GM23338 (cell line): ENCODE measurements around the gene CHN2. TPM values are rescaled to one million over a fixed set of nuclear protein-coding genes. Genes with fewer than 3 reads are reported as not detected.

Experiments
- ATAC-seq: fragments of 200-7000 bp; cut with Tn5 transposase; 3 replicates; pipeline ENCODE4 v1.9.1; 2020
- DNase-seq: peaks from one replicate; pipeline ENCODE4 v3.0.0-alpha.2; 2015; ENCODE audit warnings: low spot score
- H2AFZ ChIP-seq: fragments of 200-600 bp; sonication (generic); 2 replicates; pipeline ENCODE4 v1.8.0; 2016; ENCODE audit warnings: antibody characterized with exemption, mild to moderate bottlenecking, moderate library complexity
- H3F3A ChIP-seq: fragments of 200-600 bp; sonication (generic); replicated peaks from 2 replicates; pipeline ENCODE4 v1.8.0; 2017; ENCODE audit warnings: antibody characterized with exemption, mixed run types, low read depth
- H3K27ac ChIP-seq: fragments of 200-600 bp; sonication (generic); 2 replicates; pipeline ENCODE4 v1.6.1; 2016; ENCODE audit warnings: low read depth
- H3K27me3 ChIP-seq: fragments of 200-600 bp; sonication (generic); 2 replicates; pipeline ENCODE4 v1.8.0; 2016; ENCODE audit warnings: mild to moderate bottlenecking, mixed run types, moderate library complexity; ENCODE audit not compliant: insufficient read depth
- H3K36me3 ChIP-seq: fragments of 200-600 bp; sonication (generic); 2 replicates; pipeline ENCODE4 v1.8.0; 2016; ENCODE audit warnings: mild to moderate bottlenecking; ENCODE audit not compliant: insufficient read depth
- H3K4me1 ChIP-seq: fragments of 200-600 bp; sonication (generic); 2 replicates; pipeline ENCODE4 v1.8.0; 2016; ENCODE audit warnings: mild to moderate bottlenecking, moderate library complexity; ENCODE audit not compliant: insufficient read depth
- H3K4me2 ChIP-seq: fragments of 200-600 bp; sonication (generic); 2 replicates; pipeline ENCODE4 v1.7.1; 2017; ENCODE audit warnings: mixed run types
- H3K4me3 ChIP-seq: fragments of 200-600 bp; sonication (generic); 2 replicates; pipeline ENCODE4 v1.6.1; 2016; ENCODE audit warnings: mixed run types
- H3K79me2 ChIP-seq: fragments of 200-600 bp; sonication (generic); replicated peaks from 2 replicates; pipeline ENCODE4 v1.8.0; 2017; ENCODE audit warnings: mild to moderate bottlenecking; ENCODE audit not compliant: insufficient read depth
- H3K9me2 ChIP-seq: fragments of 200-600 bp; sonication (generic); 2 replicates; pipeline ENCODE4 v1.8.0; 2017; ENCODE audit not compliant: insufficient read depth
- H4K20me1 ChIP-seq: fragments of 200-600 bp; sonication (generic); replicated peaks from 2 replicates; pipeline ENCODE4 v1.8.0; 2017; ENCODE audit warnings: mild to moderate bottlenecking; ENCODE audit not compliant: insufficient read depth
- H3K27ac Mint-ChIP-seq: 2 replicates; pipeline ENCODE4 v1.8.0; 2020; ENCODE audit warnings: inconsistent platforms, mild to moderate bottlenecking, moderate library complexity, mixed read lengths
- H3K27me3 Mint-ChIP-seq: 3 replicates; pipeline ENCODE4 v1.8.0; 2022; ENCODE audit warnings: low read depth, mild to moderate bottlenecking, moderate library complexity, mixed read lengths, inconsistent platforms; ENCODE audit not compliant: insufficient read depth, poor library complexity
- H3K36me3 Mint-ChIP-seq: 3 replicates; pipeline ENCODE4 v1.8.0; 2021; ENCODE audit warnings: low read depth, mild to moderate bottlenecking, inconsistent platforms, moderate library complexity, mixed read lengths
- H3K4me1 Mint-ChIP-seq: 3 replicates; pipeline ENCODE4 v1.8.0; 2020; ENCODE audit warnings: mild to moderate bottlenecking, inconsistent platforms, mixed read lengths
- H3K4me3 Mint-ChIP-seq: 3 replicates; pipeline ENCODE4 v1.8.0; 2021; ENCODE audit warnings: moderate library complexity, mild to moderate bottlenecking, inconsistent platforms, mixed read lengths
- H3K9me3 Mint-ChIP-seq: 3 replicates; pipeline ENCODE4 v1.8.0; 2020; ENCODE audit warnings: moderate library complexity, mild to moderate bottlenecking, inconsistent platforms, mixed read lengths
- CREB1 ChIP-seq: fragments of 250-450 bp; sonication (Bioruptor Pico); IDR thresholded peaks from 2 replicates; pipeline ENCODE4 v1.5.0; 2020; ENCODE audit warnings: low read depth, mild to moderate bottlenecking, moderate library complexity
- EZH2 ChIP-seq: fragments of 200-600 bp; sonication (generic); IDR thresholded peaks from one replicate; pipeline ENCODE4 v1.8.0; 2017; ENCODE audit warnings: antibody characterized with exemption, mild to moderate bottlenecking, low read depth; ENCODE audit not compliant: unreplicated experiment
- EZH2phosphoT487 ChIP-seq: fragments of 200-600 bp; sonication (generic); IDR thresholded peaks from one replicate; pipeline ENCODE4 v1.8.1; 2018; ENCODE audit warnings: antibody characterized with exemption; ENCODE audit not compliant: unreplicated experiment
- JUNB ChIP-seq: IDR thresholded peaks from one replicate; pipeline ENCODE4 v1.6.1; 2016; ENCODE audit warnings: antibody characterized with exemption; ENCODE audit not compliant: unreplicated experiment
- NANOG ChIP-seq: IDR thresholded peaks from 2 replicates; pipeline ENCODE4 v1.6.1; 2016; ENCODE audit warnings: antibody characterized with exemption, borderline replicate concordance
- POLR2AphosphoS5 ChIP-seq: IDR thresholded peaks from 2 replicates; pipeline ENCODE4 v1.6.1; 2016; ENCODE audit warnings: antibody characterized with exemption, low read depth
- STAT1 ChIP-seq: IDR thresholded peaks from one replicate; pipeline ENCODE4 v1.6.1; 2016; ENCODE audit warnings: antibody characterized with exemption; ENCODE audit not compliant: unreplicated experiment
- ZNF114 ChIP-seq: fragments of 250-450 bp; sonication (Bioruptor Pico); IDR thresholded peaks from 2 replicates; pipeline ENCODE4 v1.5.0; 2020; ENCODE audit warnings: mild to moderate bottlenecking, moderate library complexity
- ZNF331 ChIP-seq: fragments of 250-450 bp; sonication (Bioruptor Pico); IDR thresholded peaks from 2 replicates; pipeline ENCODE4 v1.5.0; 2020; ENCODE audit warnings: low read depth, mild to moderate bottlenecking, moderate library complexity
- polyA plus RNA-seq: library from polyadenylated mRNA; unstranded; fragments of >200 nt; fragmentation: Nextera tagmentation; extraction: Ambion mirVana; gene quantifications from 2 replicates; pipeline ENCODE4 v1.2.1, GENCODE V29; 2016
- total RNA-seq: library from RNA; depleted of rRNA; stranded (reverse); fragments of >200 nt; shearing (Covaris generic); gene quantifications from 2 replicates; pipeline ENCODE4 v1.2.3, GENCODE V29; 2014
- TF ChIP-seq, protein P1 (sequence below): IDR thresholded peaks from one replicate; pipeline ENCODE4 v1.6.1; 2018; ENCODE audit warnings: antibody characterized with exemption; ENCODE audit not compliant: unreplicated experiment
- TF ChIP-seq, protein P2 (sequence below): fragments of 250-450 bp; sonication (Bioruptor Pico); IDR thresholded peaks from 2 replicates; pipeline ENCODE4 v1.5.0; 2020; ENCODE audit warnings: mild to moderate bottlenecking, moderate library complexity
- TF ChIP-seq, protein P3 (sequence below): IDR thresholded peaks from 2 replicates; pipeline ENCODE4 v1.6.1; 2016; ENCODE audit warnings: antibody characterized with exemption

The CHN2 gene
- total and polyA plus RNA-seq, 2 experiments from 2014 or later: 6.1 to 7.5 TPM

DNA sequence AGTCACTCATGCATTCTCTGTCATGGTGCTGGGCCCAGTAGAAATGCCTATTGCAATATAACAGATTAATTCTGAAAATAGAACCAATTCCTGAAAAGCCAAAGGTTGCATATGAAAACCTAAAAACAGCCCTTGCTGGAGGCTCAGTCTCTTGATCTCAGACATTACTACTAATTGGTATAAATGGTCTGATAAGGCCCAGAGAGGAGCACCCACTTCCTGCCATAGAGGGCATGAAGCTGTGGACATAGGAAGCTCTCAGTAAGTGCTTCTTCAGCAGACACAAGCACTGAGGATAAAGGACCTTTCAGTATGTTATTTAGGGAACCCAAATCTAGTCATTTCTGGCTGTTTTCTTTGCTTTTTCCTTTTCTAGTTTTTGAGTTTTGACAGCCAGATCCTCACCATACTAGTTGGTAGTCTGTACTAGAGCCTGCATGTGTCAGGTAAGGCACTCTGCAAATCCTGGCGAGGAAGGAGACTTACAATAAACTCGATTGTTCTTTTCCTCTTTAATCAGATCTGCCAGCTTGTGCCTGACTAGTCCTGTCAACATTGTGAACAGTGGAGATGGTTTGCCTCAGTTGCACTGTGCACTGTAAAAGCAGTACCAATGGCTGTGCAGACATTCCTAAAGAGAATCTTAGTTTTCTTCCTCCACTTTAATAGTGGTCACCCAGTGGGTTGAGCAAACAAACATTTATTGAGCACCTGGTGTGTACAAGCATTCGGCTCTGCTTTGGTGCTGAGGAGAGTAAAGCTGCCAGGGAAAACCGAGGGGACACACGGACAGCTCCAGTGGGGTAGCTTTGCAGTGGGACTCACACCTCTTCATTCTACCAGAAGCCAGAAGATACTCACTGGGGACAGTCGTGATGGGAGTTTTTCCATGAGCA is 140.9 kb downstream of the CHN2 start:
- no peak overlapping the region for H3K27ac Mint-ChIP-seq
- H3K4me3 Mint-ChIP-seq: no peak overlapping the region
- peaks cover 2% of the 10 kb centered on the region for H3K27me3 Mint-ChIP-seq
- no peak for TF ChIP-seq POLR2AphosphoS5
- no peak for TF ChIP-seq STAT1
- TF ChIP-seq, protein P1, sequence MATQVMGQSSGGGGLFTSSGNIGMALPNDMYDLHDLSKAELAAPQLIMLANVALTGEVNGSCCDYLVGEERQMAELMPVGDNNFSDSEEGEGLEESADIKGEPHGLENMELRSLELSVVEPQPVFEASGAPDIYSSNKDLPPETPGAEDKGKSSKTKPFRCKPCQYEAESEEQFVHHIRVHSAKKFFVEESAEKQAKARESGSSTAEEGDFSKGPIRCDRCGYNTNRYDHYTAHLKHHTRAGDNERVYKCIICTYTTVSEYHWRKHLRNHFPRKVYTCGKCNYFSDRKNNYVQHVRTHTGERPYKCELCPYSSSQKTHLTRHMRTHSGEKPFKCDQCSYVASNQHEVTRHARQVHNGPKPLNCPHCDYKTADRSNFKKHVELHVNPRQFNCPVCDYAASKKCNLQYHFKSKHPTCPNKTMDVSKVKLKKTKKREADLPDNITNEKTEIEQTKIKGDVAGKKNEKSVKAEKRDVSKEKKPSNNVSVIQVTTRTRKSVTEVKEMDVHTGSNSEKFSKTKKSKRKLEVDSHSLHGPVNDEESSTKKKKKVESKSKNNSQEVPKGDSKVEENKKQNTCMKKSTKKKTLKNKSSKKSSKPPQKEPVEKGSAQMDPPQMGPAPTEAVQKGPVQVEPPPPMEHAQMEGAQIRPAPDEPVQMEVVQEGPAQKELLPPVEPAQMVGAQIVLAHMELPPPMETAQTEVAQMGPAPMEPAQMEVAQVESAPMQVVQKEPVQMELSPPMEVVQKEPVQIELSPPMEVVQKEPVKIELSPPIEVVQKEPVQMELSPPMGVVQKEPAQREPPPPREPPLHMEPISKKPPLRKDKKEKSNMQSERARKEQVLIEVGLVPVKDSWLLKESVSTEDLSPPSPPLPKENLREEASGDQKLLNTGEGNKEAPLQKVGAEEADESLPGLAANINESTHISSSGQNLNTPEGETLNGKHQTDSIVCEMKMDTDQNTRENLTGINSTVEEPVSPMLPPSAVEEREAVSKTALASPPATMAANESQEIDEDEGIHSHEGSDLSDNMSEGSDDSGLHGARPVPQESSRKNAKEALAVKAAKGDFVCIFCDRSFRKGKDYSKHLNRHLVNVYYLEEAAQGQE: no peak
- TF ChIP-seq, protein P2, sequence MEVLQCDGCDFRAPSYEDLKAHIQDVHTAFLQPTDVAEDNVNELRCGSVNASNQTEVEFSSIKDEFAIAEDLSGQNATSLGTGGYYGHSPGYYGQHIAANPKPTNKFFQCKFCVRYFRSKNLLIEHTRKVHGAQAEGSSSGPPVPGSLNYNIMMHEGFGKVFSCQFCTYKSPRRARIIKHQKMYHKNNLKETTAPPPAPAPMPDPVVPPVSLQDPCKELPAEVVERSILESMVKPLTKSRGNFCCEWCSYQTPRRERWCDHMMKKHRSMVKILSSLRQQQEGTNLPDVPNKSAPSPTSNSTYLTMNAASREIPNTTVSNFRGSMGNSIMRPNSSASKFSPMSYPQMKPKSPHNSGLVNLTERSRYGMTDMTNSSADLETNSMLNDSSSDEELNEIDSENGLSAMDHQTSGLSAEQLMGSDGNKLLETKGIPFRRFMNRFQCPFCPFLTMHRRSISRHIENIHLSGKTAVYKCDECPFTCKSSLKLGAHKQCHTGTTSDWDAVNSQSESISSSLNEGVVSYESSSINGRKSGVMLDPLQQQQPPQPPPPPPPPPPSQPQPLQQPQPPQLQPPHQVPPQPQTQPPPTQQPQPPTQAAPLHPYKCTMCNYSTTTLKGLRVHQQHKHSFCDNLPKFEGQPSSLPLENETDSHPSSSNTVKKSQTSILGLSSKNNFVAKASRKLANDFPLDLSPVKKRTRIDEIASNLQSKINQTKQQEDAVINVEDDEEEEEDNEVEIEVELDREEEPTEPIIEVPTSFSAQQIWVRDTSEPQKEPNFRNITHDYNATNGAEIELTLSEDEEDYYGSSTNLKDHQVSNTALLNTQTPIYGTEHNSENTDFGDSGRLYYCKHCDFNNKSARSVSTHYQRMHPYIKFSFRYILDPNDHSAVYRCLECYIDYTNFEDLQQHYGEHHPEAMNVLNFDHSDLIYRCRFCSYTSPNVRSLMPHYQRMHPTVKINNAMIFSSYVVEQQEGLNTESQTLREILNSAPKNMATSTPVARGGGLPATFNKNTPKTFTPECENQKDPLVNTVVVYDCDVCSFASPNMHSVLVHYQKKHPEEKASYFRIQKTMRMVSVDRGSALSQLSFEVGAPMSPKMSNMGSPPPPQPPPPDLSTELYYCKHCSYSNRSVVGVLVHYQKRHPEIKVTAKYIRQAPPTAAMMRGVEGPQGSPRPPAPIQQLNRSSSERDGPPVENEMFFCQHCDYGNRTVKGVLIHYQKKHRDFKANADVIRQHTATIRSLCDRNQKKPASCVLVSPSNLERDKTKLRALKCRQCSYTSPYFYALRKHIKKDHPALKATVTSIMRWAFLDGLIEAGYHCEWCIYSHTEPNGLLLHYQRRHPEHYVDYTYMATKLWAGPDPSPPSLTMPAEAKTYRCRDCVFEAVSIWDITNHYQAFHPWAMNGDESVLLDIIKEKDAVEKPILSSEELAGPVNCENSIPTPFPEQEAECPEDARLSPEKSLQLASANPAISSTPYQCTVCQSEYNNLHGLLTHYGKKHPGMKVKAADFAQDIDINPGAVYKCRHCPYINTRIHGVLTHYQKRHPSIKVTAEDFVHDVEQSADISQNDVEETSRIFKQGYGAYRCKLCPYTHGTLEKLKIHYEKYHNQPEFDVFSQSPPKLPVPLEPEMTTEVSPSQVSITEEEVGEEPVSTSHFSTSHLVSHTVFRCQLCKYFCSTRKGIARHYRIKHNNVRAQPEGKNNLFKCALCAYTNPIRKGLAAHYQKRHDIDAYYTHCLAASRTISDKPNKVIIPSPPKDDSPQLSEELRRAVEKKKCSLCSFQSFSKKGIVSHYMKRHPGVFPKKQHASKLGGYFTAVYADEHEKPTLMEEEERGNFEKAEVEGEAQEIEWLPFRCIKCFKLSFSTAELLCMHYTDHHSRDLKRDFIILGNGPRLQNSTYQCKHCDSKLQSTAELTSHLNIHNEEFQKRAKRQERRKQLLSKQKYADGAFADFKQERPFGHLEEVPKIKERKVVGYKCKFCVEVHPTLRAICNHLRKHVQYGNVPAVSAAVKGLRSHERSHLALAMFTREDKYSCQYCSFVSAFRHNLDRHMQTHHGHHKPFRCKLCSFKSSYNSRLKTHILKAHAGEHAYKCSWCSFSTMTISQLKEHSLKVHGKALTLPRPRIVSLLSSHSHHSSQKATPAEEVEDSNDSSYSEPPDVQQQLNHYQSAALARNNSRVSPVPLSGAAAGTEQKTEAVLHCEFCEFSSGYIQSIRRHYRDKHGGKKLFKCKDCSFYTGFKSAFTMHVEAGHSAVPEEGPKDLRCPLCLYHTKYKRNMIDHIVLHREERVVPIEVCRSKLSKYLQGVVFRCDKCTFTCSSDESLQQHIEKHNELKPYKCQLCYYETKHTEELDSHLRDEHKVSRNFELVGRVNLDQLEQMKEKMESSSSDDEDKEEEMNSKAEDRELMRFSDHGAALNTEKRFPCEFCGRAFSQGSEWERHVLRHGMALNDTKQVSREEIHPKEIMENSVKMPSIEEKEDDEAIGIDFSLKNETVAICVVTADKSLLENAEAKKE (CRISPR knock-in tag): no peak
- no peak for TF ChIP-seq ZNF114
- TF ChIP-seq, protein P3, sequence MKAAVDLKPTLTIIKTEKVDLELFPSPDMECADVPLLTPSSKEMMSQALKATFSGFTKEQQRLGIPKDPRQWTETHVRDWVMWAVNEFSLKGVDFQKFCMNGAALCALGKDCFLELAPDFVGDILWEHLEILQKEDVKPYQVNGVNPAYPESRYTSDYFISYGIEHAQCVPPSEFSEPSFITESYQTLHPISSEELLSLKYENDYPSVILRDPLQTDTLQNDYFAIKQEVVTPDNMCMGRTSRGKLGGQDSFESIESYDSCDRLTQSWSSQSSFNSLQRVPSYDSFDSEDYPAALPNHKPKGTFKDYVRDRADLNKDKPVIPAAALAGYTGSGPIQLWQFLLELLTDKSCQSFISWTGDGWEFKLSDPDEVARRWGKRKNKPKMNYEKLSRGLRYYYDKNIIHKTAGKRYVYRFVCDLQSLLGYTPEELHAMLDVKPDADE: no peak
- no peak for TF ChIP-seq NANOG
- TF ChIP-seq EZH2: no peak
- no peak for TF ChIP-seq ZNF331 (CRISPR knock-in tag)
- no peak for TF ChIP-seq EZH2phosphoT487
- no peak for TF ChIP-seq CREB1 (CRISPR knock-in tag)
- no peak for TF ChIP-seq JUNB
- DNase-seq (no peak), ATAC-seq (no peak)
- H3K9me3 Mint-ChIP-seq: no peaks in the 10 kb centered on the region
- no peak overlapping the region for H3K4me3 ChIP-seq
- no peak overlapping the region for H3K4me2 ChIP-seq
- no peaks in the 10 kb centered on the region for H3F3A ChIP-seq
- H3K4me1 ChIP-seq: no peaks in the 10 kb centered on the region
- H3K4me1 Mint-ChIP-seq: peaks cover 7% of the 10 kb centered on the region
- no peaks in the 10 kb centered on the region for H3K36me3 Mint-ChIP-seq
- H3K36me3 ChIP-seq: no peaks in the 10 kb centered on the region
- no peaks in the 10 kb centered on the region for H3K27me3 ChIP-seq
- 0 out of 2 replicates have a peak, but pooled peaks cover 3% of the 10 kb centered on the region for H3K9me2 ChIP-seq
- H3K27ac ChIP-seq: no peak overlapping the region
- H2AFZ ChIP-seq: no peak overlapping the region
- H3K79me2 ChIP-seq: no peaks in the 10 kb centered on the region
- no peaks in the 10 kb centered on the region for H4K20me1 ChIP-seq
